Suppressor macrophage treated with lipopolysaccharide for 4 hours (primary cell): ENCODE measurements around the gene OR6C3.
"Not testable (repeated sequence)": the region's sequence is repeated elsewhere in the genome, so short reads cannot be mapped to it uniquely, and the experiment has no call there.

Experiments used
- DNase-seq: peaks from one replicate; pipeline ENCODE4 v3.0.0-alpha.2; 2020

Gene OR6C3

GRCh38 chr12:55330446-55330845, at the start of gene OR6C3:
OR6C3 (plus strand) TSS chr12:55330746; CDS start chr12:55331701, 955 bp downstream.
- no peak for DNase-seq

- DNase-seq, result no peak
These were observed 49.6 kb upstream of the OR6C3 start for GRCh38 chr12:55280991-55281390.

- no peak for DNase-seq
These were observed 40.5 kb upstream of the OR6C3 start for GRCh38 chr12:55289999-55290398.

DNA sequence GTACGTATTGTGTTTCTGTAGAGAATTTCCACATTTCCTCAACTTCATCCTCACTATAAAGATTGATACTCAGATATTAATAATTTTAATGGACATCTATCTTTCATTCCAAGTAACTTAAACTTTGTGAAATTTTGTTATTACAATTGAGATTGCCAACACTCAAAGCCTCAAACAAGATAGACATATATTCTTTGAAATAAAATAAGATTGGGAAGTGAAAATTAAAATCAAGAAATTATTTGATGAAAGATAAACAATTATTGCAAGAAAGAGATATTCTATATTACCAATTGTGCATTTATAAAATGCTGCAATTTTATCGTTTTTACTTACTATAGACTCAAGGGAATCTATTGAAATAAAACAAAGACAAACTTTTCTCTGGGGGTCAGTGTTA, 34.1 kb upstream of the OR6C3 start, which contains the start of gene OR6C6:
TSS of gene OR6C6 (minus strand) at position 101 of the 400 bp plus-strand sequence. CDS start 1,337 bp downstream, outside the sequence.
- DNase-seq, result no peak

- no peak for DNase-seq
These were observed 16.5 kb upstream of the OR6C3 start, which contains the start of gene OR6C1 for GRCh38 chr12:55314043-55314442. OR6C1 (plus strand) TSS chr12:55314343; CDS start chr12:55320600, 6,257 bp downstream.

DNA sequence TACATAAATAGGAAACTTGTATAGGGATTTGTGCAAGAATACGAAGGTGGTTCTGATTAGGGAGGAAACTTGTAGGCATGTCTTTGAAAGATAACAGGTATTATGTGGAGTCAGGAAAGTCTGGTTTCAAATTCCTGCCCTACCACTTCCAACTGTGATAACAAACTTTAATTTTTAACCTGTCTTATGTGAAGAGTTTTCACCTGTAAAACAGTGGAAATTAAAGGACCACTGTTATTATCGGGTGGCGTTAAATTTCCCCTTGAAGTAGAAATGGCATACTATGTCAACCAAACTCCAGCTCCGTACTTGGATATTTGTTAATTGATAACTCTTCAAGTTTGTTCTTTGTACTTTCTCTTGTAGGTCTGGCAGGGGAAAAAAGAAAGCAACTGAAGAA, 10.3 kb upstream of the OR6C3 start:
- no peak for DNase-seq

DNA sequence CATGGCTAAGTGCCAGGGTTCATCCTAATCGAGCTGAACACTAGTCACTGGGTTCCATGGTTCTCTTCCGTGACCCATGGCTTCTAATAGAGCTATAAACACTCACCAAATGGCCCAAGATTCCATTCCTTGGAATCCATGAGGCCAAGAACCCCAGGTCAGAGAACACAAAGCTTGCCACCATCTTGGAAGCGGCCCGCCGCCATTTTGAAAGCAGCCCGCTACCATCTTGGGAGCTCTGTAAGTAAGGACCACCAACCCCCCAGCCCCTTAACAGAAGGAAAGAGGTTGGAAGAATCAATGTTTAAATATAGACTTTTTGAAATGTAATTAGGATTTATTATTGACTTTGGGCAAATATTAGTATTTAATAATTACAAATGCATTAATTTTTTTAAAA, 4.7 kb upstream of the OR6C3 start:
- DNase-seq, result not testable (repeated sequence)

- no peak for DNase-seq
These were observed 5.5 kb downstream of the OR6C3 start for GRCh38 chr12:55336002-55336401.

DNA sequence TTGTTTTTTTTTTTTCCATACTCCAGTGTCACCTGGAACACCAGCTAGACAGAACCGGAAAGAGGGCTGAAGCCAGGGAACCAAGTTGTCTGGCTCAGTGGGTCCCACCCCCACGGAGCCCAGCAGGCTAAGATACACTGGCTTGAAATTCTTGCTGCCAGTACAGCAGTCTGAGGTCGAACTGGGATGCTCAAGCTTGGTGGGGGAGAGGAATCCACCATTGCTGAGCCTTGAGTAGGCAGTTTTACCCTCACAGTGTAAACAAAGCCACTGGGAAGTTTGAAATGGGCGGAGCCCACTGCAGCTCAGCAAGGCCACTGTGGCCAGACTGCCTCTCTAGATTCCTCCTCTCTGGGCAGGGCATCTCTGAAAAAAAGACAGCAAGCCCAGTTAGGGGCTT, 24.8 kb downstream of the OR6C3 start:
- DNase-seq, result not testable (repeated sequence)

DNA sequence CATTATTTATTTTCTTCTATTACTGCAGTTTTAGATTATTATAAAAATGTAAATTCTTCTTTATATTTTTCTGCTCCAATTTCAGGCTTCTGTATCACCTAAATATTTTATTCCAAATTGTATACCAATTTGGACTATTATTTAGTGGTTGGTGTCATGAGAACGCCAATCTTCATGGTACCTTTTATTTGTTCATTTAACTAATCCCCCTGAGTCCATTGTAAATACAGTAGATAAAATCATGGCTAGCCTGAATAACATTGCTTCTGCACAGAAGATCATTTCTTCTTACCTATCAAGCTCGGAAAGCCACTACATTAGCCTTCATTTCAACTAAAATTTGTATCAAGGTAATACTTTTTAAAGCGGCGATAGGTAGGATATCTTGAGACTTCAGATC, 32.1 kb downstream of the OR6C3 start, which contains the start of gene OR6C75:
TSS of gene OR6C75 (plus strand) at position 301 of the 400 bp plus-strand sequence. CDS start 2,136 bp downstream, outside the sequence.
- DNase-seq, result no peak

GRCh38 chr12:55365086-55365485, 34.5 kb downstream of the OR6C3 start:
- no peak for DNase-seq

DNA sequence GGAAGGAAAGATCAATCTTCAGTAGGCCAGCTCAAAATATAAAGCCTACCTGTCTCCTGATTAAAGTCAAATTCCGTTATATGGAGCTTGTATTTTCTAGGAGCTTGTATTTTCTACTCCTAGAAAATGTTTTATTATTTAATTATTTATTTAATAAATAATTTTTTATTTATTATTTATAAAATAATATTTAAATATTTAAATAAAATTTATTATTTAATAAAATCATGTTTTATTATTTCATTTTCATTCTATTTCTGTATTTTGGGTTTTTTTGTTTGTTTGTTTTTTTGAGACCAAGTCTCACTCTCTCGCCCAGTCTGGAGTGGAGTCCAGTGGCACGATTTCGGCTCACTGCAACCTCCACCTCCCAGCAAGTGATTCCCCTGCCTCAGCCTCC, 42.0 kb downstream of the OR6C3 start:
- DNase-seq, result no peak
